OCI-LY3 (cell line): ENCODE results near the gene EML1.

ENCODE experiments used
- H2AFZ ChIP-seq: fragments of 200-600, 300-600 bp; shearing (Covaris generic); 2 replicates; pipeline ENCODE4 v1.6.0; 2014; ENCODE audit warnings: antibody characterized with exemption, low read depth, low read length
- H3K27ac ChIP-seq: fragments of 200-600, 300-600 bp; sonication (generic); 2 replicates; pipeline ENCODE4 v1.5.1; 2014; ENCODE audit warnings: mild to moderate bottlenecking, low read length, moderate library complexity, mixed read lengths
- H3K27me3 ChIP-seq: fragments of 200-600, 300-600 bp; sonication (generic); 2 replicates; pipeline ENCODE4 v1.6.1; 2014; ENCODE audit warnings: low read depth, low read length, mixed read lengths
- H3K36me3 ChIP-seq: fragments of 200-600, 300-600 bp; sonication (generic); replicated peaks from 2 replicates; pipeline ENCODE3; 2014; ENCODE audit warnings: low read depth, low read length, mixed read lengths
- H3K4me1 ChIP-seq: fragments of 300-600, 200-600 bp; sonication (generic); 2 replicates; pipeline ENCODE4 v1.6.1; 2014; ENCODE audit warnings: low read length, mixed read lengths
- H3K4me2 ChIP-seq: fragments of 200-600, 300-600 bp; sonication (generic); 2 replicates; pipeline ENCODE4 v1.6.1; 2014; ENCODE audit warnings: low read length, mixed read lengths
- H3K4me3 ChIP-seq: fragments of 300-600, 200-600 bp; sonication (generic); 2 replicates; pipeline ENCODE4 v1.5.1; 2014; ENCODE audit warnings: antibody characterized with exemption, mild to moderate bottlenecking, low read length, moderate library complexity
- H3K79me2 ChIP-seq: fragments of 300-600, 200-600 bp; shearing (Covaris generic); 2 replicates; pipeline ENCODE4 v1.6.1; 2014; ENCODE audit warnings: mild to moderate bottlenecking, low read length, mixed read lengths
- H3K9ac ChIP-seq: fragments of 300-600, 200-600 bp; shearing (Covaris generic); 2 replicates; pipeline ENCODE4 v1.6.0; 2014; ENCODE audit warnings: mild to moderate bottlenecking, low read length, moderate library complexity
- H3K9me3 ChIP-seq: fragments of 200-600, 300-600 bp; shearing (Covaris generic); 2 replicates; pipeline ENCODE4 v1.6.1; 2014; ENCODE audit warnings: low read length, mixed read lengths; ENCODE audit not compliant: insufficient read depth
- H4K20me1 ChIP-seq: fragments of 200-600, 300-600 bp; sonication (generic); 2 replicates; pipeline ENCODE4 v1.6.1; 2016; ENCODE audit warnings: low read length, mixed read lengths; ENCODE audit not compliant: insufficient read depth
- CTCF ChIP-seq: fragments of 200-600, 300-600 bp; sonication (generic); IDR thresholded peaks from 2 replicates; pipeline ENCODE4 v1.5.1; 2014; ENCODE audit warnings: antibody characterized with exemption, low read length, low read depth
- EZH2phosphoT487 ChIP-seq: fragments of 200-600 bp; shearing (Covaris generic); IDR thresholded peaks from 2 replicates; pipeline ENCODE4 v1.6.1; 2018; ENCODE audit warnings: antibody characterized with exemption, mixed run types, low read depth

Gene EML1

GRCh38 chr14:99955826-99956455 is 162.7 kb downstream of the EML1 start:
- Histone ChIP-seq H3K27me3 (no peaks in the 10 kb centered on the region), H4K20me1 (no peaks in the 10 kb centered on the region), H3K9me3 (no peaks in the 10 kb centered on the region), H3K4me3 (no peak overlapping the region), H3K36me3 (no peaks in the 10 kb centered on the region), H2AFZ (no peak overlapping the region), H3K4me2 (no peak overlapping the region), H3K4me1 (no peaks in the 10 kb centered on the region), H3K9ac (no peak overlapping the region), H3K27ac (no peak overlapping the region), H3K79me2 (no peaks in the 10 kb centered on the region)
- TF ChIP-seq EZH2phosphoT487, result no peak
- no peak for TF ChIP-seq CTCF

DNA sequence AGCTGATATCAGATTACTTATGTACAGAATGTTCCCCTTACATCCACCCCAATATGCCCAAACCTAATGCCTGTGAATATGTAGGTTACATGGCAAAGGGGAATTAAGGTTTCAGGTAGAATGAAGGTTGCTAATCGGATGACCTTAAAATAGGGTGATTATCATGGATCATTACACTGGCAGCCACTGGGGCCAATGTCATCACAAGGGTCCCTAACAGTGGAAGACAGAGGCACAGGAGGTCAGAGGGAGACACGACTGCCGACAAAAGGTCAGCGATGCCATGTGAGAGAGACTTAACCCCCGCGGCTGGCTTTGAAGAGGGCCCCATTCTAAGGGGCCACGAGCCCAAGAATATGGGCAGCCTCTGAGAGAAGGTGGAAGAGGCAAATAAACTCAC is 165.2 kb downstream of the EML1 start:
- Histone ChIP-seq H3K4me3 (no peak overlapping the region), H3K9me3 (no peaks in the 10 kb centered on the region), H3K79me2 (no peaks in the 10 kb centered on the region), H3K36me3 (no peaks in the 10 kb centered on the region), H2AFZ (no peak overlapping the region), H3K9ac (no peak overlapping the region), H4K20me1 (no peaks in the 10 kb centered on the region), H3K4me1 (no peaks in the 10 kb centered on the region), H3K27me3 (no peaks in the 10 kb centered on the region), H3K4me2 (no peak overlapping the region), H3K27ac (no peak overlapping the region)
- TF ChIP-seq EZH2phosphoT487, result no peak
- TF ChIP-seq CTCF, result no peak

- no peaks in the 10 kb centered on the region for H3K79me2 ChIP-seq
- no peaks in the 10 kb centered on the region for H3K9me3 ChIP-seq
- H3K27me3 ChIP-seq, result no peaks in the 10 kb centered on the region
- H2AFZ ChIP-seq, result no peak overlapping the region
- no peak overlapping the region for H3K4me3 ChIP-seq
- no peak overlapping the region for H3K9ac ChIP-seq
- H3K4me1 ChIP-seq, result no peaks in the 10 kb centered on the region
- no peaks in the 10 kb centered on the region for H3K36me3 ChIP-seq
- no peak overlapping the region for H3K27ac ChIP-seq
- H3K4me2 ChIP-seq, result no peak overlapping the region
- no peaks in the 10 kb centered on the region for H4K20me1 ChIP-seq
- TF ChIP-seq EZH2phosphoT487 (no peak), CTCF (no peak)
Measured at GRCh38 chr14:99961826-99962518, 168.8 kb downstream of the EML1 start.

- H3K9me3 ChIP-seq, result no peaks in the 10 kb centered on the region
Measured at GRCh38 chr14:99964979-99965378, 171.8 kb downstream of the EML1 start.

More at GRCh38 chr14:99964979-99965378, 171.8 kb downstream of the EML1 start:
- Histone ChIP-seq H3K4me1 (no peaks in the 10 kb centered on the region), H4K20me1 (no peaks in the 10 kb centered on the region), H3K79me2 (no peaks in the 10 kb centered on the region), H3K4me3 (no peak overlapping the region), H3K36me3 (no peaks in the 10 kb centered on the region), H3K4me2 (no peak overlapping the region), H3K9ac (no peak overlapping the region), H3K27me3 (peaks cover 17% of the 10 kb centered on the region), H3K27ac (no peak overlapping the region), H2AFZ (no peak overlapping the region)
- TF ChIP-seq EZH2phosphoT487, result no peak
- TF ChIP-seq CTCF, result no peak
